Measurements from ENCODE around the gene WDR17.

DNA sequence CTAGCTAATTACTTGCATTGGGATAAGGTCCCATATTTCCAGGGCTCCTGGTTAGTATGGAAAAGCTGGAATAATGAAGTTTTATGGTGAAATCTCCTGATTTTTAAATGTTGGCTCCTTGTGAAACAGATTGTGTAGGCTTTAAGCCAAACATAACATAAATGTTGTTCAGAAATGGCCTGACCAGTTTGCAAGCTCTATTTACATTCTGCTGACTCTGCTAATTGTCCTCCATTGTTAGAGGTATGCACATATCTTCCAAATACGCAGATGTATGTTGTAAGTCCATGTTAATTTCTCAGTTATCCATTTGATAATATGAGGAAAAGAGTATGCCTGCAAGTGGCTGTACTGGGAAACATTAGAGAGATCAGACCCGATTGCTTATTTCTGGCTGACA lies 11.9 kb upstream of the WDR17 start:
- TF ChIP-seq, protein P1, sequence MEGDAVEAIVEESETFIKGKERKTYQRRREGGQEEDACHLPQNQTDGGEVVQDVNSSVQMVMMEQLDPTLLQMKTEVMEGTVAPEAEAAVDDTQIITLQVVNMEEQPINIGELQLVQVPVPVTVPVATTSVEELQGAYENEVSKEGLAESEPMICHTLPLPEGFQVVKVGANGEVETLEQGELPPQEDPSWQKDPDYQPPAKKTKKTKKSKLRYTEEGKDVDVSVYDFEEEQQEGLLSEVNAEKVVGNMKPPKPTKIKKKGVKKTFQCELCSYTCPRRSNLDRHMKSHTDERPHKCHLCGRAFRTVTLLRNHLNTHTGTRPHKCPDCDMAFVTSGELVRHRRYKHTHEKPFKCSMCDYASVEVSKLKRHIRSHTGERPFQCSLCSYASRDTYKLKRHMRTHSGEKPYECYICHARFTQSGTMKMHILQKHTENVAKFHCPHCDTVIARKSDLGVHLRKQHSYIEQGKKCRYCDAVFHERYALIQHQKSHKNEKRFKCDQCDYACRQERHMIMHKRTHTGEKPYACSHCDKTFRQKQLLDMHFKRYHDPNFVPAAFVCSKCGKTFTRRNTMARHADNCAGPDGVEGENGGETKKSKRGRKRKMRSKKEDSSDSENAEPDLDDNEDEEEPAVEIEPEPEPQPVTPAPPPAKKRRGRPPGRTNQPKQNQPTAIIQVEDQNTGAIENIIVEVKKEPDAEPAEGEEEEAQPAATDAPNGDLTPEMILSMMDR (IDR thresholded peaks at IDR 0.05): no peak
- TF ChIP-seq POLR2A (IDR thresholded peaks at IDR 0.05): no peak

Measured in Peyer's patch (tissue), 4 donors.